SKM-1 (cell line): ENCODE data around the gene ZNF292.
"Not testable (repeated sequence)": the region's sequence is repeated elsewhere in the genome, so short reads cannot be mapped to it uniquely, and the experiment has no call there.

Source experiments
- DNase-seq: peaks from one replicate; lab custom pipeline; 2025; ENCODE audit not compliant: unreplicated experiment; lab: John Stamatoyannopoulos, UW

ZNF292 gene

GRCh38 chr6:87212596-87212995 is 57.2 kb downstream of the ZNF292 start:
- DNase-seq = no peak

- no peak for DNase-seq
These were observed 58.0 kb downstream of the ZNF292 start for GRCh38 chr6:87213364-87213763.

GRCh38 chr6:87214831-87215230 is 59.5 kb downstream of the ZNF292 start:
- no peak for DNase-seq

- DNase-seq = no peak
These were observed 65.6 kb downstream of the ZNF292 start for GRCh38 chr6:87220997-87221396.

GRCh38 chr6:87222676-87223075 is 67.3 kb downstream of the ZNF292 start:
- no peak for DNase-seq

GRCh38 chr6:87224971-87225370 is 69.6 kb downstream of the ZNF292 start:
- no peak for DNase-seq

- no peak for DNase-seq
These were observed 70.1 kb downstream of the ZNF292 start for GRCh38 chr6:87225511-87225910.

GRCh38 chr6:87225937-87226336 is 70.6 kb downstream of the ZNF292 start:
- no peak for DNase-seq

- DNase-seq = no peak
These were observed 75.4 kb downstream of the ZNF292 start for GRCh38 chr6:87230801-87231200.

- DNase-seq = peak; percentile 52
These were observed 82.4 kb downstream of the ZNF292 start for GRCh38 chr6:87237804-87238203.

GRCh38 chr6:87239098-87239635 is 83.8 kb downstream of the ZNF292 start:
- not testable (repeated sequence) for DNase-seq

GRCh38 chr6:87241304-87241703 is 85.9 kb downstream of the ZNF292 start:
- no peak for DNase-seq

GRCh38 chr6:87242311-87242710 is 86.9 kb downstream of the ZNF292 start:
- no peak for DNase-seq

- no peak for DNase-seq
These were observed 88.4 kb downstream of the ZNF292 start for GRCh38 chr6:87243812-87244211.

- DNase-seq = no peak
These were observed 89.0 kb downstream of the ZNF292 start for GRCh38 chr6:87244380-87244779.

GRCh38 chr6:87250019-87250418 is 94.7 kb downstream of the ZNF292 start:
- DNase-seq = no peak

- DNase-seq = no peak
These were observed 95.9 kb downstream of the ZNF292 start for GRCh38 chr6:87251225-87251624.

GRCh38 chr6:87251725-87252124 is 96.4 kb downstream of the ZNF292 start:
- no peak for DNase-seq

GRCh38 chr6:87257046-87257445 is 101.7 kb downstream of the ZNF292 start:
- no peak for DNase-seq

GRCh38 chr6:87257565-87257964 is 102.2 kb downstream of the ZNF292 start:
- no peak for DNase-seq

- no peak for DNase-seq
These were observed 102.6 kb downstream of the ZNF292 start for GRCh38 chr6:87257975-87258374.

GRCh38 chr6:87259791-87260190 is 104.4 kb downstream of the ZNF292 start:
- DNase-seq = no peak

- DNase-seq = no peak
These were observed 106.2 kb downstream of the ZNF292 start for GRCh38 chr6:87261534-87261933.

- DNase-seq = no peak
These were observed 109.1 kb downstream of the ZNF292 start for GRCh38 chr6:87264481-87264880.
